Mesendoderm (in vitro differentiated cells): ENCODE data around the gene TJP3. TPM values are rescaled to one million over a fixed set of nuclear protein-coding genes. Genes with fewer than 3 reads are reported as not detected.

Experiments
- small RNA-seq: library from polyadenylated mRNA; stranded (forward); fragments of <200 nt; extraction: miRNeasy Mini kit (QIAGEN cat#:217004); gene quantifications from one replicate; pipeline ENCODE3, GENCODE V24; 2013; ENCODE audit not compliant: insufficient read depth

The TJP3 gene

Small RNA genes lying within 50 kb of the gene (small RNA-seq; reads per million reads assigned to genes)
- gene AC005777.1: not detected
